Psoas muscle (tissue), 8 donors: ENCODE results near the gene LBHD2. TPM values are rescaled to one million over a fixed set of nuclear protein-coding genes. Genes with fewer than 3 reads are reported as not detected.
A peak's percentile ranks its signal among the peaks of the same experiment; 100 is the strongest.

ENCODE experiments used
- ATAC-seq, 4 donors: fragments of 200-7000 bp; cut with Tn5 transposase; one replicate each; pipeline ENCODE4 v1.9.1; 2020; ENCODE audit warnings: moderate library complexity in 3 of 4, mild to moderate bottlenecking in 2 of 4
- DNase-seq, 2 donors: peaks; one replicate each; pipeline ENCODE4 v3.0.0-alpha.2; 2020
- H3K27ac ChIP-seq: fragments of 200-600 bp; one replicate; pipeline ENCODE4 v1.8.0; 2022
- H3K27me3 ChIP-seq, 3 donors: fragments of 200-600 bp in 1 of 3; one replicate each; pipeline versions ENCODE4 v1.6.1 to v1.8.0; 2013 to 2022; ENCODE audit warnings: low read length in 2 of 3, mild to moderate bottlenecking in 2 of 3, moderate library complexity in 1 of 3; ENCODE audit not compliant: insufficient read depth in 3 of 3
- H3K36me3 ChIP-seq, 2 donors: fragments of 200-600 bp in 1 of 2; one replicate each; pipeline versions ENCODE4 v1.6.1 to v1.8.0; 2013 to 2022; ENCODE audit warnings: low read depth in 1 of 2, mild to moderate bottlenecking in 1 of 2, moderate library complexity in 1 of 2; ENCODE audit not compliant: insufficient read depth in 1 of 2
- H3K4me1 ChIP-seq: fragments of 200-600 bp; one replicate; pipeline ENCODE4 v1.8.0; 2022
- H3K4me3 ChIP-seq: fragments of 200-600 bp; one replicate; pipeline ENCODE4 v1.8.0; 2022; ENCODE audit warnings: mild to moderate bottlenecking
- H3K9me3 ChIP-seq: fragments of 200-600 bp; one replicate; pipeline ENCODE4 v1.8.0; 2022
- WGBS, 3 donors: extraction: QIAGEN DNeasy Blood & Tissue Kit; methylation state at CpG; one replicate each; pipeline versions ENCODE4 v1.1.6 to v1.1.7; 2013; 5-methylcytosine and 5-hydroxymethylcytosine counted together
- intact Hi-C, 2 donors: fragments of 100-400 bp; cut with DNase I; formaldehyde crosslinking; loops; one replicate each; pipeline versions ENCODE4 v1.11.0 to v1.14.2; 2022
- polyA plus RNA-seq, 3 donors: library from polyadenylated mRNA; stranded (reverse); fragments of 200-250 nt; gene quantifications; one replicate each; pipeline ENCODE4 v1.2.3, GENCODE V29; 2013
- total RNA-seq, 4 donors: library from RNA; stranded (reverse); fragmentation: NEBNext Ultra II Directional in 2 of 4; extraction: Animal tissue kit (Norgen Biotek cat#: 25700) in 2 of 4; gene quantifications; one replicate each; pipeline versions ENCODE4 v1.2.1 to v1.2.4, GENCODE V29; 2021 to 2023
- TF ChIP-seq, protein P1 (sequence below): fragments of 200-600 bp; IDR thresholded peaks from one replicate; pipeline ENCODE4 v1.8.0; 2022; ENCODE audit warnings: antibody characterized with exemption
- donor health status: healthy with polysubstance abuse.
- donor health status: DM: no; HTN: no; CAD: no; lungs with moderate emphysema.
- donor health status: Bipolar disorder and iron deficiency.
- donor health status: healthy.
- donor health status: DM: yes; HTN: yes; CAD: no.
- donor health status: DM: no; HTN: no; CAD: no.
- donor health status: DM: no; HTN: no; CAD: no.
- donor health status: DM: yes; HTN: yes; CAD: no.

The LBHD2 gene
- total and polyA plus RNA-seq, 7 donors, result not detected

DNA sequence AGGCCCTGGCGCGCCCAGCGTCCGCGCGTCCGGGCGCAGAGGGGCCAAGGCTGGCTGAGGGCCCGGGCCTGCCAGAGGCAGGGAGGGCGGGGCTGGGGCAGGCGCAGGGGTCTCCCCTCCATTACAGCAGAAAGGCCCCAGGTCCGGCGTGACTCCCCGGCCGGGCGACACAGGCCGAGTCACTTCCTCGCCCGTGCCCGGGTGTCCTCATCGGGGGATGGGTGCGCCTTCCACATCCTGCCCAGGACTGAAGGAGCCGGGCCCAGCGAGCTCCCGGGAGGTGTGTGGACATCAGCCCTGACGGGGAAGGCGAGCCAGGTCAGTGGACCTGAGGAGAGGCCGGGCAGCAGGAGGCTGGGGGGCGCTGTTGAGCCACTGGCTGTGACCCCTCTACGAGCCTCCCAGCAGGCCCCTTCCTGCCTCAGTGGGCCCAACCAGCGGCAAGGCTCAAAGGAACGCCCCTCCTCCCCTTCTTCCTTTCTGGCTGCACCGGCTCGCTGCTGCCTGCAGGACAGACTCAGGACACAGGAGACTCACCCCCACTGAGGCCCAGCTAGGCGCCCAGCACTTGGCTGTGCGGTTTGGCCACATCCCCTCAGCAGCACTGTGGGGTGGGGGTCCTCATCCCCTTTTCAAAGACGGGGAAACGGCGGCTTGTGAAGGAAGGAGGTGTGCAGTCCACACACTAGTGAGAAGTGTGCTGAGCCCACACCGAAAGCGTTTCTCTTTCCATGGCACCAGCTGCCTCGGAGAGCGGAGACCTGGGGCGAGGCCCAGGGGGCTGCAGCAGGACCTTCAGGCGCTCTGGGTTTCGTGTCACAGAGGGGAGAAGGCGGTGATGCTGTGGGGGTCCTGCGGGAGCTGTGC is 39.9 kb downstream of the LBHD2 start:
- Histone ChIP-seq H3K4me3 (peak overlapping the region; percentile 79), H3K4me1 (peaks cover 55% of the 10 kb centered on the region), H3K27ac (peak overlapping the region; percentile 91), H3K27me3 (no peaks in the 10 kb centered on the region), H3K36me3 (peaks cover 0 to 7% of the 10 kb centered on the region in 2 donors), H3K9me3 (no peaks in the 10 kb centered on the region)
- ATAC-seq (peak; percentile 34 to 57 (median 50)), DNase-seq (peak; percentile 72 to 85)
- TF ChIP-seq, protein P1, sequence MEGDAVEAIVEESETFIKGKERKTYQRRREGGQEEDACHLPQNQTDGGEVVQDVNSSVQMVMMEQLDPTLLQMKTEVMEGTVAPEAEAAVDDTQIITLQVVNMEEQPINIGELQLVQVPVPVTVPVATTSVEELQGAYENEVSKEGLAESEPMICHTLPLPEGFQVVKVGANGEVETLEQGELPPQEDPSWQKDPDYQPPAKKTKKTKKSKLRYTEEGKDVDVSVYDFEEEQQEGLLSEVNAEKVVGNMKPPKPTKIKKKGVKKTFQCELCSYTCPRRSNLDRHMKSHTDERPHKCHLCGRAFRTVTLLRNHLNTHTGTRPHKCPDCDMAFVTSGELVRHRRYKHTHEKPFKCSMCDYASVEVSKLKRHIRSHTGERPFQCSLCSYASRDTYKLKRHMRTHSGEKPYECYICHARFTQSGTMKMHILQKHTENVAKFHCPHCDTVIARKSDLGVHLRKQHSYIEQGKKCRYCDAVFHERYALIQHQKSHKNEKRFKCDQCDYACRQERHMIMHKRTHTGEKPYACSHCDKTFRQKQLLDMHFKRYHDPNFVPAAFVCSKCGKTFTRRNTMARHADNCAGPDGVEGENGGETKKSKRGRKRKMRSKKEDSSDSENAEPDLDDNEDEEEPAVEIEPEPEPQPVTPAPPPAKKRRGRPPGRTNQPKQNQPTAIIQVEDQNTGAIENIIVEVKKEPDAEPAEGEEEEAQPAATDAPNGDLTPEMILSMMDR, result peak; percentile 43
- 15 to 33% (median 15%) methylated on average over 35 to 48 of the region's 48 CpGs for WGBS, 3 donors
- intact Hi-C loops, result no loop called here

DNA sequence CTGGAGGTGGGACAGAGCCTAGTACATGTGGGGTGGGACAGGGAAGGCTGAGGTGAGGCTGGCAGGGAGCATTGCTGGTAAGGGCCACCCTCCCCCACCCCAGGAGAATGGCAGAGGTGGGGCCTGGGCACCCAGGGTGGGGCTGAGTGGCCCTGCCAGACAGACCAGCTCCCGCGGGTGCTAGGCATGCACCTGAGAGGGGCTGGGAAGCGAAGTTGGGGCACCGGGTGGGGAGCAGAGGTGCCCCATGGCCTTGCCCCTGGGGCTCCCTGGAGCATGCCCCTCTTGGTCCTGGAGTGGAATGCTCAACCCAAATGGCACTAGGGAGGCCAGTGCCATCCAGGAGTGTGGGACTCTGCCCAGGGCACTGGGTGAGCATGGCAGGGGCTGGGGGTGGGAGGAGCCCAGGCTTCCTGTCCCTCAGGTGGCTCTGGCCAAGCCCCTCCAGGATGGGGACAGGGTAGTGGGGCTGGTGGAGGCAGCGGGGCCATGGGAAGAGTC is 40.5 kb downstream of the LBHD2 start:
- intact Hi-C loops, result no loop called here

DNA sequence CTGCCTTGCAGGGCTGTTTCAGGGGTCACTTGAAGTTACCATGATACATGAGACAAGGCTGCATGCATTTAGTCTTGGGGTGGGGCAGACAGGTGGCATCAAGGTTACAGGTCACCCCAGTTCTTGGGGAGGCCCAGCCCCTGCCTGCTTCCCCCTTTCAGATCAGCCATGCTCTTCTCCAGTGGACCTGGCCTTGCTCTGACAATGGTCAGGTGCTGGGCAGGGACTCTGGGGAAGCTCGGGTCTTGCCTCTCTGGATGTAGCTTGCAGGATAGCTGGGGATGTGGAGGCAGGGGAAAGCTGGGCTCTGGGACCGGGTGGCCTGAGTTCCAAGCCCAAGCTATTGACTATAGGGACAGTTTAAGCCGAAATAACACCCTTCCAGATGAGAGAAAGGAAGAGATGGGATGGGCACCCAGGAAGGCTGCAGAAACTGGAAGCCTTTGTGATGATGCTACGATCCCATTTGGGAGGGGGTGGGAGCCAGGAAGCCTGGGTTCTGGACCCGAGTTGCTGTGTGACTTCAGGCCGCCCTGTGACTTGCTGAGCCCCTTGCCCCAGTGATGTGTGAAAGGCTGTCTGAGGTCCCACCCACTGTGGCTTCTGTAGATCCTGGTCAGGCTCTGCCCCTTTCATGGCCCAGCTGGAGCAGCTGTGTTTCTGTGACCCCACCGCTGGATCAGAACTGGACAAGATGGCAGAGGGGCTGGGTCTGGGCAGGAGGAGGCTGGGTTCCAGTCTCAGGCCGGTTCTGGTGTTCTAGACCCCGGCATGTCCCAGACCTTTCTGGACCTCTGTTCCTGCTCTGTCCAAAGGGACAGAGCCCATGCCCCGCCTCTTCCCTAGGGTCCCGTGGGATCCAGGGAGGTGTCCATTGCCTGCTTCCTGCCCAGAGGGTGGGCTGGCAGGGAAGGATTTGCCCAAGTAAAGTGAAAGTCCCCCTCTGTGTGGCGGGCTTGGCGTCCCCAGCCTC is 41.4 kb downstream of the LBHD2 start:
- Histone ChIP-seq H3K27me3 (no peaks in the 10 kb centered on the region), H3K4me1 (peaks cover 53% of the 10 kb centered on the region), H3K36me3 (peaks cover 0 to 15% of the 10 kb centered on the region in 2 donors), H3K9me3 (no peaks in the 10 kb centered on the region), H3K4me3 (peak overlapping the region; percentile 79), H3K27ac (peak overlapping the region; percentile 14)
- TF ChIP-seq, protein P1, result no peak
- no peak for ATAC-seq
- intact Hi-C loops, result no loop called here
- WGBS, 3 donors, result 71 to 85% (median 76%) methylated on average over 13 of the region's 13 CpGs
- peak; percentile 21 to 49 for DNase-seq

More for the DNA sequence above, 40.5 kb downstream of the LBHD2 start:
- peaks cover 0 to 7% of the 10 kb centered on the region in 2 donors for H3K36me3 ChIP-seq
- 73 to 82% (median 81%) methylated on average over 4 to 5 of the region's 5 CpGs for WGBS, 3 donors
- H3K27ac ChIP-seq, result no peak overlapping the region
- H3K4me3 ChIP-seq, result peak overlapping the region; percentile 79
- TF ChIP-seq, protein P1, result no peak
- no peaks in the 10 kb centered on the region for H3K9me3 ChIP-seq
- H3K27me3 ChIP-seq, result no peaks in the 10 kb centered on the region
- ATAC-seq, result no peak
- peaks cover 53% of the 10 kb centered on the region for H3K4me1 ChIP-seq
- peak; percentile 15 to 49 for DNase-seq

DNA sequence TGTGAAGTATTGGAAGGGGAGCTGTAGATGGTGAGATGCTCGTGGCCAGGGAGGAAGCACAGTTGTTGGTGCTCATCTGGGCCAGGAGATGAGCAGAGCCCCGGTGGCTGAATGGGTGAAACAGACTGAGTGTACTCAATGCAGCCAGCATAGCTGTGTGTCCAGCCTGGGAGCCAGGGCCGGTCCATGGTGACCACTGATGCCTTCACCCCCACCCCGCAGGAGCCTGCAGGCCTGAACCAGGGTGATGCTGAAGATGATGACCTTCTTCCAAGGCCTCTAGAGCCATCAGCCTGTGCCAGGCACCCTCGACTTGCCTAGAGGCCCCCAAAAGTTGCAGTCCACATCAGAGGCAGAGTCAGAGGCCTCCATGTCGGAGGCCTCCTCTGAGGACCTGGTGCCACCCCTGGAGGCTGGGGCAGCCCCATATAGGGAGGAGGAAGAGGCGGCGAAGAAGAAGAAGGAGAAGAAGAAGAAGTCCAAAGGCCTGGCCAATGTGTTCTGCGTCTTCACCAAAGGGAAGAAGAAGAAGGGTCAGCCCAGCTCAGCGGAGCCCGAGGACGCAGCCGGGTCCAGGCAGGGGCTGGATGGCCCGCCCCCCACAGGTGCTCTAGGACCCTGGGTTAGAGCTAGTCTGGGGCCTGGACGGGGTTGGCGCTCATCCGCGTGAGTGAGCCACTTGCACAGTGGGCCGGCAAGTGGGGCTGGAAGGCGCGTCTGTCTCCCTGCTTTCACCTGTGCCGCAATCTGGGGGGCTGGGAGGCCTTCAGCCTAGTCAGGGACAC is 42.3 kb downstream of the LBHD2 start:
- intact Hi-C loops, result no loop called here
- no peaks in the 10 kb centered on the region for H3K27me3 ChIP-seq
- no peak for ATAC-seq
- DNase-seq, result peak; percentile 17 to 46
- peaks cover 49% of the 10 kb centered on the region for H3K4me1 ChIP-seq
- peak overlapping the region; percentile 63 for H3K27ac ChIP-seq
- H3K9me3 ChIP-seq, result no peaks in the 10 kb centered on the region
- peak overlapping the region; percentile 79 for H3K4me3 ChIP-seq
- H3K36me3 ChIP-seq, result peaks cover 0 to 24% of the 10 kb centered on the region in 2 donors
- TF ChIP-seq, protein P1, result no peak
- 59 to 78% (median 60%) methylated on average over 20 to 22 of the region's 22 CpGs for WGBS, 3 donors
